ENCODE results near the gene NDUFB10.
"Not testable (repeated sequence)": the region's sequence is repeated elsewhere in the genome, so short reads cannot be mapped to it uniquely, and the experiment has no call there.

- TF ChIP-seq CTCF, POLR2A (IDR thresholded peaks at IDR 0.05): not testable (repeated sequence)
Observed at GRCh38 chr16:1920122-1920521, 39.2 kb upstream of the NDUFB10 start.
